Transverse colon (tissue), 3 donors: ENCODE data around the gene MYO5B.

Experiments
- POLR2A ChIP-seq: fragments of 450-650 bp; IDR thresholded peaks from one replicate; pipeline ENCODE4 v1.6.1; 2016; ENCODE audit warnings: antibody characterized with exemption, mild to moderate bottlenecking, moderate library complexity
- TF ChIP-seq, protein P1 (sequence below), 5 experiments: fragments of 200-600 bp in 3 of 5; fragments of 450-650 bp in 2 of 5; sonication (generic) in 3 of 5; IDR thresholded peaks; 1 replicate in 2 of 5; 2 replicates in 3 of 5; pipeline ENCODE4 v1.5.1; 2016 to 2017; ENCODE audit warnings: antibody characterized with exemption in 5 of 5, inconsistent platforms in 3 of 5, mild to moderate bottlenecking in 2 of 5, moderate library complexity in 1 of 5

- TF ChIP-seq, protein P1, sequence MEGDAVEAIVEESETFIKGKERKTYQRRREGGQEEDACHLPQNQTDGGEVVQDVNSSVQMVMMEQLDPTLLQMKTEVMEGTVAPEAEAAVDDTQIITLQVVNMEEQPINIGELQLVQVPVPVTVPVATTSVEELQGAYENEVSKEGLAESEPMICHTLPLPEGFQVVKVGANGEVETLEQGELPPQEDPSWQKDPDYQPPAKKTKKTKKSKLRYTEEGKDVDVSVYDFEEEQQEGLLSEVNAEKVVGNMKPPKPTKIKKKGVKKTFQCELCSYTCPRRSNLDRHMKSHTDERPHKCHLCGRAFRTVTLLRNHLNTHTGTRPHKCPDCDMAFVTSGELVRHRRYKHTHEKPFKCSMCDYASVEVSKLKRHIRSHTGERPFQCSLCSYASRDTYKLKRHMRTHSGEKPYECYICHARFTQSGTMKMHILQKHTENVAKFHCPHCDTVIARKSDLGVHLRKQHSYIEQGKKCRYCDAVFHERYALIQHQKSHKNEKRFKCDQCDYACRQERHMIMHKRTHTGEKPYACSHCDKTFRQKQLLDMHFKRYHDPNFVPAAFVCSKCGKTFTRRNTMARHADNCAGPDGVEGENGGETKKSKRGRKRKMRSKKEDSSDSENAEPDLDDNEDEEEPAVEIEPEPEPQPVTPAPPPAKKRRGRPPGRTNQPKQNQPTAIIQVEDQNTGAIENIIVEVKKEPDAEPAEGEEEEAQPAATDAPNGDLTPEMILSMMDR (IDR thresholded peaks at IDR 0.05), result no peak
- no peak for TF ChIP-seq POLR2A
These were observed 356.6 kb downstream of the MYO5B start for GRCh38 chr18:49838381-49838780.
